Small intestine (tissue), 7 donors: Measurements from ENCODE around the gene VEGFD. TPM values are rescaled to one million over a fixed set of nuclear protein-coding genes. Genes with fewer than 3 reads are reported as not detected.

Experiments used
- DNase-seq, 2 donors: peaks; one replicate each; pipeline versions ENCODE4 v3.0.0 to v3.0.0-alpha.2; 2013
- FAIRE-seq: peaks from 2 replicates; lab custom pipeline; 2012; peaks lifted over from hg19 to GRCh38; lab: Jason Lieb, UNC
- H3K27ac ChIP-seq, 3 donors: one replicate each; pipeline ENCODE4 v1.5.1; 2013; ENCODE audit warnings: low read length in 2 of 3, mild to moderate bottlenecking in 2 of 3, control low read depth in 1 of 3, inconsistent platforms in 1 of 3, low read depth in 1 of 3, moderate library complexity in 1 of 3
- H3K27me3 ChIP-seq, 3 donors: one replicate each; pipeline ENCODE4 v1.6.1; 2013; ENCODE audit warnings: low read length in 3 of 3, inconsistent platforms in 1 of 3; ENCODE audit not compliant: control insufficient read depth in 3 of 3, insufficient read depth in 3 of 3
- H3K36me3 ChIP-seq, 3 donors: one replicate each; pipeline ENCODE4 v1.6.1; 2013; ENCODE audit warnings: low read length in 3 of 3, inconsistent platforms in 1 of 3, low read depth in 1 of 3, mild to moderate bottlenecking in 1 of 3, moderate library complexity in 1 of 3; ENCODE audit not compliant: control insufficient read depth in 3 of 3, insufficient read depth in 2 of 3
- H3K4me1 ChIP-seq, 3 donors: one replicate each; pipeline ENCODE4 v1.6.1; 2013; ENCODE audit warnings: low read length in 2 of 3, inconsistent platforms in 1 of 3, low read depth in 1 of 3, mild to moderate bottlenecking in 1 of 3, moderate library complexity in 1 of 3; ENCODE audit not compliant: control insufficient read depth in 3 of 3, insufficient read depth in 2 of 3
- H3K4me3 ChIP-seq, 3 donors: one replicate each; pipeline ENCODE4 v1.5.1; 2013; ENCODE audit warnings: low read length in 3 of 3, control low read depth in 1 of 3, inconsistent platforms in 1 of 3, low read depth in 1 of 3, mild to moderate bottlenecking in 1 of 3, moderate library complexity in 1 of 3
- H3K9me3 ChIP-seq, 2 donors: one replicate each; pipeline ENCODE4 v1.6.1; 2013; ENCODE audit warnings: low read depth in 1 of 2, low read length in 1 of 2; ENCODE audit not compliant: control insufficient read depth in 2 of 2, insufficient read depth in 1 of 2
- WGBS, 3 donors: extraction: QIAGEN DNeasy Blood & Tissue Kit; methylation state at CpG; one replicate each; pipeline ENCODE4 v1.1.7; 2013; 5-methylcytosine and 5-hydroxymethylcytosine counted together
- polyA plus RNA-seq, 4 donors: library from polyadenylated mRNA; stranded (reverse) in 3 of 4; unstranded in 1 of 4; fragments of 200-250 nt in 3 of 4; fragments of 120-200 nt in 1 of 4; gene quantifications; one replicate each; pipeline versions ENCODE4 v1.2.1 to v1.2.3, GENCODE V29; 2013
- donor health status: healthy with polysubstance abuse.
- donor health status: control.
- donor health status: control.
- donor health status: Bipolar disorder and iron deficiency.
- donor health status: healthy.

The VEGFD gene
- polyA plus RNA-seq, 4 donors = 0.13 to 1.6 (median 1.1) TPM

- no peaks in the 10 kb centered on the region for H3K27me3 ChIP-seq
- no peak overlapping the region for H3K4me3 ChIP-seq
- no peaks in the 10 kb centered on the region for H3K4me1 ChIP-seq
- FAIRE-seq (no peak), DNase-seq (peak; percentile 47 to 51)
- no peaks in the 10 kb centered on the region for H3K36me3 ChIP-seq
- 16 to 31% (median 16%) methylated on average over 2 of the region's 2 CpGs for WGBS, 3 donors
- H3K9me3 ChIP-seq = no peaks in the 10 kb centered on the region
- H3K27ac ChIP-seq = no peak overlapping the region
Measured at GRCh38 chrX:15349046-15349445, 35.2 kb downstream of the VEGFD start.

- WGBS, 3 donors = 63 to 82% (median 76%) methylated on average over 3 of the region's 3 CpGs
- no peaks in the 10 kb centered on the region for H3K27me3 ChIP-seq
- no peaks in the 10 kb centered on the region for H3K4me1 ChIP-seq
- H3K27ac ChIP-seq = no peak overlapping the region
- FAIRE-seq = no peak
- H3K36me3 ChIP-seq = no peaks in the 10 kb centered on the region
- no peak overlapping the region for H3K4me3 ChIP-seq
- DNase-seq = no peak
- H3K9me3 ChIP-seq = no peaks in the 10 kb centered on the region
Measured at GRCh38 chrX:15345976-15346375, 38.2 kb downstream of the VEGFD start.

GRCh38 chrX:15344106-15344505 lies 40.1 kb downstream of the VEGFD start:
- H3K4me1 ChIP-seq = no peaks in the 10 kb centered on the region
- H3K36me3 ChIP-seq = no peaks in the 10 kb centered on the region
- DNase-seq = no peak
- no peaks in the 10 kb centered on the region for H3K27me3 ChIP-seq
- no peak overlapping the region for H3K27ac ChIP-seq
- H3K4me3 ChIP-seq = no peak overlapping the region
- no peak for FAIRE-seq
- no peaks in the 10 kb centered on the region for H3K9me3 ChIP-seq

- no peaks in the 10 kb centered on the region for H3K27me3 ChIP-seq
- no peak overlapping the region for H3K4me3 ChIP-seq
- FAIRE-seq = no peak
- peak; percentile 12 to 64 for DNase-seq
- H3K27ac ChIP-seq = no peak overlapping the region
- H3K4me1 ChIP-seq = no peaks in the 10 kb centered on the region
- 30 to 60% (median 46%) methylated on average over 5 of the region's 5 CpGs for WGBS, 3 donors
- H3K36me3 ChIP-seq = no peaks in the 10 kb centered on the region
- H3K9me3 ChIP-seq = no peaks in the 10 kb centered on the region
Measured at GRCh38 chrX:15343075-15343476, 41.1 kb downstream of the VEGFD start.

- FAIRE-seq (no peak), DNase-seq (no peak)
- Histone ChIP-seq H3K27me3 (no peaks in the 10 kb centered on the region), H3K27ac (no peak overlapping the region), H3K9me3 (no peaks in the 10 kb centered on the region), H3K4me3 (no peak overlapping the region), H3K36me3 (no peaks in the 10 kb centered on the region), H3K4me1 (no peaks in the 10 kb centered on the region)
- WGBS, 3 donors = 91 to 96% (median 92%) methylated on average over 2 of the region's 2 CpGs
Measured at GRCh38 chrX:15340867-15341266, 43.3 kb downstream of the VEGFD start.

GRCh38 chrX:15336023-15336413 lies 48.2 kb downstream of the VEGFD start:
- H3K36me3 ChIP-seq = peaks cover 0 to 2% (median 0%) of the 10 kb centered on the region in 3 donors
- FAIRE-seq (no peak), DNase-seq (peak in 1 of 2 donors; percentile 67)
- H3K9me3 ChIP-seq = no peaks in the 10 kb centered on the region
- WGBS, 3 donors = 0 to 32% (median 14%) methylated on average over 10 of the region's 10 CpGs
- H3K4me1 ChIP-seq = no peaks in the 10 kb centered on the region
- no peaks in the 10 kb centered on the region for H3K27me3 ChIP-seq
- H3K27ac ChIP-seq = peak overlapping the region in 1 of 3 donors; percentile 29
- H3K4me3 ChIP-seq = peak overlapping the region in 2 of 3 donors; percentile 25 to 42

- H3K36me3 ChIP-seq = peaks cover 0 to 2% (median 0%) of the 10 kb centered on the region in 3 donors
- FAIRE-seq (peak; percentile 76), DNase-seq (peak; percentile 96)
- H3K4me1 ChIP-seq = no peaks in the 10 kb centered on the region
- H3K27me3 ChIP-seq = no peaks in the 10 kb centered on the region
- H3K9me3 ChIP-seq = no peaks in the 10 kb centered on the region
- peak within 1 kb of the TSS; percentile 52 to 98 (median 92) for H3K27ac ChIP-seq
- WGBS, 3 donors = 1 to 37% (median 10%) methylated on average over 52 to 72 of the region's 72 CpGs
- H3K4me3 ChIP-seq = peak within 1 kb of the TSS; percentile 60 to 96 (median 73)
Measured at GRCh38 chrX:15335135-15336022, 48.8 kb downstream of the VEGFD start, which contains the start of gene PIGA. Gene PIGA (minus strand): TSS chrX:15335523. CDS start chrX:15331930, 3,593 bp downstream.

- Histone ChIP-seq H3K27ac (peak overlapping the region; percentile 52 to 98 (median 92)), H3K36me3 (peaks cover 0 to 2% (median 0%) of the 10 kb centered on the region in 3 donors), H3K9me3 (no peaks in the 10 kb centered on the region), H3K4me3 (peak overlapping the region; percentile 22 to 96 (median 60)), H3K27me3 (no peaks in the 10 kb centered on the region), H3K4me1 (no peaks in the 10 kb centered on the region)
- no peak for FAIRE-seq
- 4 to 32% (median 6%) methylated on average over 7 of the region's 7 CpGs for WGBS, 3 donors
- peak; percentile 11 to 47 for DNase-seq
Measured at GRCh38 chrX:15334561-15334960, 49.7 kb downstream of the VEGFD start.
